ENCODE measurements around the gene SAMD13. TPM values are rescaled to one million over a fixed set of nuclear protein-coding genes. Genes with fewer than 3 reads are reported as not detected.

SAMD13 gene
- polyA plus RNA-seq, 6 donors from 2014 or later = 0.53 to 0.70 (median 0.55) TPM; not detected in 3

GRCh38 chr1:84373436-84374141 lies 72.1 kb downstream of the SAMD13 start:
- DNase-seq (no peak), ATAC-seq (ENCODE audit: low read depth in 2 of 2) (no peak)
- Mint-ChIP-seq H3K36me3 (no peaks in the 10 kb centered on the region), H3K9me3 (peaks cover 0 to 2% (median 0%) of the 10 kb centered on the region in 7 donors), H3K27ac (no peak overlapping the region), H3K4me1 (no peaks in the 10 kb centered on the region), H3K27me3 (peaks cover 0 to 4% (median 4%) of the 10 kb centered on the region in 3 donors), H3K4me3 (no peak overlapping the region)

DNA sequence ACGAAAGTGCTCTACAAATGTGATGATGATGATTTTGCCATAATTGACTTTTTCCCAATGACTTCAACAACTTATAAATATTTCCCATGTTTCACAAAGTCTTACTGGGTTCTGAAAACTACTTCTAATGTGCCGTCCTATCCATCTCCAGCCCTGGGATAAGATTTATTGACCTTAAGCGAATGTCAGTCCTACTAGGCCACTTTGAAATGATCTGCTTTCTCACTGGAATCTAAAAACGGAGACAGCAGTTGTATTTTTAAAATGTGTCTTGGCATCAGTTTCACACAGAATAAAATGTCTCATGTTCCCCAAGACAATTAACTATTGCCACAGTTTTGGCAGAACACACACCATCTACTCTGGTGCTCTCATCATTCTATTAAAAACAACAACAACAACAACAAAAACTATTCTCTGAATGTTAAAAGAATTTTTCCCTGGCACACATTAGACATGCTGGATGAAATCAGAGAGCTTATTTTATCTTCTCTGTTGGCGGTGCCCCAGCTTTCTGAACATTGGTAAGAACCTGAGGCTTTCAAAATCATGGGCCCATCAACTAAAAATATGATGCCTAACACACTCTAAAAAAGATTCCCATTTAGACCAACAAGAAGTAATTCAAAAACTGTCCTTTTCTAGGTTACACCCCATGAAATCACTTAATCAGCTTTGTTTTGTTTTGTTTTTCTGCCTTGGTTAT lies 73.6 kb downstream of the SAMD13 start:
- Mint-ChIP-seq H3K4me1 (no peaks in the 10 kb centered on the region), H3K27ac (no peak overlapping the region), H3K9me3 (peaks cover 0 to 2% (median 0%) of the 10 kb centered on the region in 7 donors)

GRCh38 chr1:84376000-84376910 lies 74.7 kb downstream of the SAMD13 start:
- H3K4me1 Mint-ChIP-seq = no peaks in the 10 kb centered on the region
- DNase-seq = no peak
- peaks cover 0 to 4% (median 4%) of the 10 kb centered on the region in 3 donors for H3K27me3 Mint-ChIP-seq
- no peak overlapping the region for H3K4me3 Mint-ChIP-seq
- ATAC-seq (ENCODE audit: low read depth in 2 of 2) = no peak
- H3K9me3 Mint-ChIP-seq = peaks cover 0 to 2% (median 0%) of the 10 kb centered on the region in 7 donors
- no peak overlapping the region for H3K27ac Mint-ChIP-seq
- H3K36me3 Mint-ChIP-seq = no peaks in the 10 kb centered on the region

More for the DNA sequence above, 73.6 kb downstream of the SAMD13 start:
- no peaks in the 10 kb centered on the region for H3K36me3 Mint-ChIP-seq
- ATAC-seq (ENCODE audit: low read depth in 2 of 2) (no peak), DNase-seq (no peak)
- H3K4me3 Mint-ChIP-seq = no peak overlapping the region
- peaks cover 0 to 4% (median 4%) of the 10 kb centered on the region in 3 donors for H3K27me3 Mint-ChIP-seq

GRCh38 chr1:84377480-84378095 lies 76.1 kb downstream of the SAMD13 start:
- Mint-ChIP-seq H3K27ac (no peak overlapping the region), H3K9me3 (peaks cover 0 to 2% (median 0%) of the 10 kb centered on the region in 7 donors), H3K4me3 (no peak overlapping the region), H3K4me1 (no peaks in the 10 kb centered on the region), H3K27me3 (peaks cover 2 to 4% (median 3%) of the 10 kb centered on the region in 3 donors), H3K36me3 (no peaks in the 10 kb centered on the region)
- no peak for DNase-seq
- ATAC-seq (ENCODE audit: low read depth in 2 of 2) = no peak

DNA sequence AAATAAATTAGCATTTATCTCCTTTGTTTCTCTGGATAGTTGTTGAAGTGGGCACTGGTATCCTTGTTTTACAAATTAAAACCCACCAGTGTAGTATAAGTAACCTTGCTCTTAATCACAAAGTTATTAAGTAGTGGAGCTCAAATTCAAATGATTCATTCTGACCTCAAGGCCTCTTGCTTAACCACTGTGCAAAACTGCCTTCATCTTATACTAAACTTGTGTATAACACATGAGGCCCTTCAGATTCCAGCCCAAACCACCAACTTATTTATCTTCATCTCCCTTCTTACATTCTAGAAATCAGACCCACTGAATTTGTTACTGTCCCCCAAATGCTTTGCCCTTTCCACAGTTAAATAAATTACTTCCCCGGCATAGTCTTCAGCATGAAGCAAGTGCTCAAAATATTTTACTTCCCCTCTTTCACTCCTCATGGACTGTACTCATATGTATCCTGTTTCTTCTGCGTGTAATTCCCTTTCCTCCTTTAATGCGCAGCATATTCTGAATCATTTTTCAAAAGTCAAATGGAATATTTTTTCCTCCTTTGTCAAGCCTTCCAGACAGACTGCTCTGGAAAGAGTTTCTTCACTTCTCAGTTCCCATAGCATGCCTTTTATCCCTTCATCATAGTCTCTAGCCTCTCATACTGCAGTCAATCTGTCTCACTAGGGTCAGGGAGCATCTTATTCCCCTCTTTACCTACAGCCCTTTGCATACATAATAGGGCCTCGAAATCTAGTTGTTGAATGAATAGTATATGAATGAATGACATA lies 77.8 kb downstream of the SAMD13 start:
- Mint-ChIP-seq H3K9me3 (no peaks in the 10 kb centered on the region), H3K4me3 (no peak overlapping the region)
- no peak for DNase-seq

DNA sequence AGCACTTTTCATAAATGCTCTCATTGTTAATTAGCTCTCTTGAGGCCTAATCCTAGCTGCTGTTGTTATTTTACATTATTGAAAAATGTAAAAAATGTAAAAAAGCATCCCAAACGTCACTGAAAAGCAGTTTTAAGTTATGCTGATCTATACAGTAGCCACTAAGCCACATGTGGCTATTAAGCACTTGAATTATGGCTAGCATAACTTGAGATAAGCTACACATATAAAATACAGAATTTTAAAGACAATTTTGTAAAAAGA lies 78.3 kb downstream of the SAMD13 start:
- Mint-ChIP-seq H3K9me3 (no peaks in the 10 kb centered on the region), H3K27ac (no peak overlapping the region), H3K36me3 (no peaks in the 10 kb centered on the region), H3K27me3 (peaks cover 4 to 7% (median 6%) of the 10 kb centered on the region in 3 donors), H3K4me1 (no peaks in the 10 kb centered on the region), H3K4me3 (no peak overlapping the region)
- no peak for DNase-seq
- ATAC-seq (ENCODE audit: low read depth in 2 of 2) = no peak

More for the DNA sequence above, 77.8 kb downstream of the SAMD13 start:
- no peak for ATAC-seq (ENCODE audit: low read depth in 2 of 2)
- Mint-ChIP-seq H3K36me3 (no peaks in the 10 kb centered on the region), H3K27ac (no peak overlapping the region), H3K27me3 (peaks cover 4 to 7% (median 6%) of the 10 kb centered on the region in 3 donors), H3K4me1 (no peaks in the 10 kb centered on the region)

GRCh38 chr1:84382127-84382526 lies 80.6 kb downstream of the SAMD13 start:
- H3K9me3 Mint-ChIP-seq = no peaks in the 10 kb centered on the region
- no peaks in the 10 kb centered on the region for H3K36me3 Mint-ChIP-seq
- H3K27ac Mint-ChIP-seq = no peak overlapping the region
- DNase-seq (no peak), ATAC-seq (ENCODE audit: low read depth in 2 of 2) (no peak)
- H3K4me3 Mint-ChIP-seq = no peak overlapping the region
- H3K27me3 Mint-ChIP-seq = peaks cover 0 to 7% (median 6%) of the 10 kb centered on the region in 3 donors
- no peaks in the 10 kb centered on the region for H3K4me1 Mint-ChIP-seq

DNA sequence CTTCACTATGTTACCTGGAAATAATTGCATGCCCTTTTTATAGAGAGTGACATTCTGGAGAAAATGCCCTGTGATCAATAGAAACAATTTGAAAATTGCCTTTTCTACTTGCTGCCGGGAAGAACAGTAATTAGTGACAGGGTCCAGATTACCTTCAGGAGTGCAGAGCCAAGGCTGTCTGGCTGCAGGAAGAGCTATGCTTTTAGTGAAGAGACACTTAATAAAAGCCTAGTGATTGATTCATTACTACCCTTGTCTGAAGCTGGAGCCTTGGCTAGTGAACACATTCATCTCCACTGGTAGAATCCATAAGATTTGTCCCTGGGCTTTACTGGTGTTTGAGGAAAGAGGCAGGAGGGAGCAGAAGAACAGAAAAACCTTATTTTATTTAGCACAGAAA lies 83.8 kb downstream of the SAMD13 start:
- no peak overlapping the region for H3K4me3 Mint-ChIP-seq
- no peaks in the 10 kb centered on the region for H3K4me1 Mint-ChIP-seq
- H3K9me3 Mint-ChIP-seq = no peaks in the 10 kb centered on the region
- no peak overlapping the region for H3K27ac Mint-ChIP-seq
- DNase-seq (no peak), ATAC-seq (ENCODE audit: low read depth in 2 of 2) (no peak)
- H3K36me3 Mint-ChIP-seq = no peaks in the 10 kb centered on the region
- H3K27me3 Mint-ChIP-seq = peaks cover 0 to 7% (median 6%) of the 10 kb centered on the region in 3 donors

GRCh38 chr1:84386716-84387479 lies 85.4 kb downstream of the SAMD13 start:
- peak overlapping the region in 2 of 6 donors; percentile 2 to 71 for H3K27ac Mint-ChIP-seq
- no peaks in the 10 kb centered on the region for H3K9me3 Mint-ChIP-seq
- no peak for DNase-seq
- no peak for ATAC-seq (ENCODE audit: low read depth in 2 of 2)
- no peaks in the 10 kb centered on the region for H3K4me1 Mint-ChIP-seq
- peak overlapping the region in 1 of 8 donors; percentile 14 for H3K4me3 Mint-ChIP-seq
- no peaks in the 10 kb centered on the region for H3K36me3 Mint-ChIP-seq
- peaks cover 0 to 7% (median 6%) of the 10 kb centered on the region in 3 donors for H3K27me3 Mint-ChIP-seq

- Mint-ChIP-seq H3K9me3 (no peaks in the 10 kb centered on the region), H3K4me3 (no peak overlapping the region), H3K27me3 (peaks cover 0 to 4% (median 2%) of the 10 kb centered on the region in 3 donors), H3K36me3 (no peaks in the 10 kb centered on the region), H3K4me1 (no peaks in the 10 kb centered on the region), H3K27ac (peak overlapping the region in 1 of 6 donors; percentile 71)
- no peak for DNase-seq
- no peak for ATAC-seq (ENCODE audit: low read depth in 2 of 2)
Measured at GRCh38 chr1:84387480-84388163, 86.1 kb downstream of the SAMD13 start.

DNA sequence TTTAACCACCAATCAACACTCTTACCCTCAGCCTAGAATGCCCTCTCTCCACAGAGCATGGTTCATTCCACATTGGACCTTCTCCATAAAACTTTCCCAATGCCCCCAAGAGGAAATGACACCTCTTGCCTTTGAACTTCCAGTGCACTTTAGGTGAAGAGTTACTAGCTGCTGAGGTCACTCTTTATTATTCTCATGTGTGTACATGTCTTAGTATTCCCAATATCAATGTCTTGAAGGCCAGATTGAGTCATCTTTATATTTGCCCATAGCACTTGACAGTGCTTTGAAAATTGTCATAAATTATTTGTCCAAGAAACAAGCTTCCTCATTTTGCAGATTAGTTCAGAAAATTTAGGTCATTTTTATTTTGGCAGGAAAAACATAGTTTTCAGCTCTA lies 88.7 kb downstream of the SAMD13 start:
- Mint-ChIP-seq H3K27ac (no peak overlapping the region), H3K4me1 (no peaks in the 10 kb centered on the region), H3K4me3 (no peak overlapping the region), H3K27me3 (no peaks in the 10 kb centered on the region), H3K36me3 (no peaks in the 10 kb centered on the region), H3K9me3 (no peaks in the 10 kb centered on the region)
- DNase-seq = no peak
- no peak for ATAC-seq (ENCODE audit: low read depth in 2 of 2)

All from naive B cell (primary cell).